Prostate gland (tissue), 2 donors: Measurements from ENCODE around the gene ZFP3.
"Not testable (repeated sequence)": the region's sequence is repeated elsewhere in the genome, so short reads cannot be mapped to it uniquely, and the experiment has no call there.

ENCODE experiments used
- CTCF ChIP-seq, 4 experiments: fragments of 200-600 bp in 2 of 4; fragments of 450-650 bp in 2 of 4; sonication (generic) in 2 of 4; IDR thresholded peaks; 1 replicate in 3 of 4; 2 replicates in 1 of 4; pipeline ENCODE4 v1.5.1; 2016 to 2019; ENCODE audit warnings: antibody characterized with exemption in 4 of 4, mild to moderate bottlenecking in 2 of 4, moderate library complexity in 2 of 4
- POLR2A ChIP-seq: fragments of 450-650 bp; IDR thresholded peaks from one replicate; pipeline ENCODE4 v1.6.1; 2016; ENCODE audit warnings: antibody characterized with exemption, mild to moderate bottlenecking

DNA sequence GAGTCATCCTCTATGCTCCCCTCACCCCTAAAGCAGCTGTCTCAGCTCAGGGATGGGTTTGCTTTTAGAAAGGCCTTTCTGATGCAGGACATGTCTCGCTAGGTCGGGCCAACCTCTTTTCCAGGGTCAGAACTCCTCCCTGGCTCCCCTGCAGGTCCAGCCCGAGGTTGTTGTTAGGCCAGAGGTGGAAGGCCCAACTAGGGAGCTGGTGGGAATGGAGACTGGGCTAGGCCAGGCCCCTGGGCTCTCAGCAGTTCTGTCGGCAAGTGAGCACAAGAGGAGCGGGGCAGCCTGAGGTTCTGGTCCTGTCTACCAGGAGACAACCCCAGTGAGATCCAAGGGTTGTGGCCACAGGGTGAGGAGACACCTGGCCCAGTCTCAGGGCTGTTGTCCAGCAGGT, 52.4 kb downstream of the ZFP3 start:
- not testable (repeated sequence) for TF ChIP-seq CTCF (IDR thresholded peaks at IDR 0.05); POLR2A
